ENCODE data around the gene TENT5C. TPM values are rescaled to one million over a fixed set of nuclear protein-coding genes. Genes with fewer than 3 reads are reported as not detected.
A peak's percentile ranks its signal among the peaks of the same experiment; 100 is the strongest.

Gene TENT5C
- polyA plus RNA-seq, 3 donors = 2.4 to 5.2 (median 2.7) TPM

DNA sequence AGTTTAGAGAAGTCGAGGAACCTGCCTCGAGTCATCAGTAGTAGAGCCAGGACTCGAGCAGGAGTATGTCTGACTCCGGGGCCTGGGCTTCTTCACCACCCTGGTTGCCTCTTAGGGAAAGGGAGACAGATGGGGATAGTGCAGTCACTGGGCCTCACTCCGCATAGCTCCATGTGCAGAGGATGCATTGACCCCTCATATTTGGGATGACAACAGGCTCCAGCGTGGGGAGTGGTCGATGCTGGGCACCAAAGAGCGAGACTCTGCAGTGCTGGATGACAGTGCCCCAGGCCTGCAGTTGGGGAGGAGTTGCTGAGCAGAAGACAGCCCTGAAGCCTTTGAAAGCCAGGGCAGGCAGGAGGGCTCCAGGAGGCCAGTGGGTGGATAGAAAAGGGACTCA is 20.8 kb upstream of the TENT5C start:
- no peak for DNase-seq (ENCODE audit: extremely low read depth in 1 of 11, low read depth in 9 of 11, low spot score in 4 of 11)

DNA sequence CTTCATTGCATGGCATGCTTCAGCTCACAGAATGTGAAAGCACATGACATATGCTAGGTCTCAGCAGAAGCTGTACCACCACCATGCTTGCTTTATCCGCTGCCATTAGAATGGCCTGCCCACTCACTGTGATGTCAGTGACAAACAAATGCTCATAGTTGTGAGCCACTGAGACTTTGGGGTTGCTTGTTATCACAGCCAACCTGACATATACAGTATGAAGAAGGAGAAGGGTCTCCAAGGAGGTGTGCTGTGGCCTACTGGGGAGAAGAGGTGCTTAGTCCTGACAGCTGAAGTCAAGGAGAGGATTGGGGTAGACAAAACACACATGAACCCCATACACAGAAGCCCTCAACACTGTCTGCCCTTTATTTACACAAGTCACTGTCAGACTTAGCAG is 19.5 kb upstream of the TENT5C start:
- no peak for DNase-seq (ENCODE audit: extremely low read depth in 1 of 11, low read depth in 9 of 11, low spot score in 4 of 11)

GRCh38 chr1:117586747-117587498 is 18.9 kb upstream of the TENT5C start:
- DNase-seq (ENCODE audit: extremely low read depth in 1 of 11, low read depth in 9 of 11, low spot score in 4 of 11) = no peak

GRCh38 chr1:117587499-117588356 is 18.1 kb upstream of the TENT5C start:
- no peak for DNase-seq (ENCODE audit: extremely low read depth in 1 of 11, low read depth in 9 of 11, low spot score in 4 of 11)

DNA sequence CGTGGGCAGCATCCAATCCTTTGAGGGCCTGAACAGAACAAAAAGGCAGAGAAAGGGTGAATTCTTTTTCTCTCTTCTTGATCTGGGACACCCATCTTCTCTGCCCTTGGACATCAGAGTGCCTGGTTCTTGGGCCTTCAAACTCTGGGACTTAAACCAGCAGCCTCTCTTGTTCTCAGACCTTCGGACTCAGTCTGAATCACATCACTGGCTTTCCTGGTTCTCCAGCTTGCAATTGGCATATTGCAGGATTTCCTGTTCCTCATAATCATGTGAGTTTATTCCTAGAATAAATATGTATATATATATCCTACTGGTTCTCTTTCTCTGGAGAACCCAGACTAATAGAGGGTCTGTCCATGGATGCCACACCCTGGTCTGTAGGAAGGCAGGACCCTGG is 16.3 kb upstream of the TENT5C start:
- no peak for DNase-seq (ENCODE audit: extremely low read depth in 1 of 11, low read depth in 9 of 11, low spot score in 4 of 11)

DNA sequence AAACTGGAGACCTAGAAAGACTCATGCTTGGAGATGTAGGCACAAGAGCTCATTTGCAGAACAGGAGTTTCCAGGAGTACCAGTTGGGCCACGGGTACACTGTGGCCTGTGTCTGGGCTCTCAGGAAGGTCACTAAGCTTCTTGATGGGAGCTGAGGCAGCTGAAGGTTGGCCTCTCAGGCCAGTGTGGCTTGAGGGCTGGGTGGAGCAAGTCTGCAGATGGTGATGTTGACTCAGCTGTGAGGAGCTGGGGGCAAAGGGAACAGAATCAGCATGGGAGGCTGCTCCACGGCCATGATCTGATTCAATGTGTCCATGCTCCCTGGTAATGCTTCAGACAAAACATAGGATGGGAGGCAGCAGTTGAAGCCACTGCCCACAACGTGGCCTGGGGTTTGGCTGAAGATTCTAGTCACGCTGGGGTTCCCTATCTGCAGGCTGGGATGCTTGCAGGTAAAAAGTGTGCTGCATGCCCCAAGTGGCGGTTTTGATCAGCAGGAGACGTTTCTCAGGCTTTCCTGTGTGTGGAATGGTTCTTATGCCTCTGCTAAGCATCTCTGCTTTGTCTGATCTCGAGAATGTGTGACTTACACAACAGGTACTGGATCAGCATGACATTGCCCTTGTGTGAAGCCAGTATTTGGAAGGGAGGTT is 15.4 kb upstream of the TENT5C start:
- no peak for DNase-seq (ENCODE audit: extremely low read depth in 1 of 11, low read depth in 9 of 11, low spot score in 4 of 11)

DNA sequence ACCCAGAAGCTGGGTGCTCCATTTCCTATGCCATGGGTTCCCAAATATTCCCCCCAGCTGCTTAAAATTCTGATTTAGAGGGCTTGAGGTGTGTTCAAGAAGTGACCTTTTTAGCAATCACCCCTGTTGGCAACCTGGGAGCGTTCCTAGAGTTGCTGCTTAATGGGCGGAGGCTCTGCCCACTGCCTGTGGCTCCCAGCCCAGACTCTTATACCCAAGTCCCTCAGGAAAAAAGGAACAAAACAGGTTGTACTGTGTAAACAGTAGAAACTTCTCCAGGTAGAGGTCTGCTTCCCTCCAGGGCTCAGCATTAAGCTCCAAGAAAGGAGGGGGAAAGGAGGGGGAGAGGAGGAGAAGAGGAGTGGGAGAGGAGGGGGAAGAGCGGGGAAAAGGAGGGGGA is 14.6 kb upstream of the TENT5C start:
- DNase-seq (ENCODE audit: extremely low read depth in 1 of 11, low read depth in 9 of 11, low spot score in 4 of 11) = no peak

DNA sequence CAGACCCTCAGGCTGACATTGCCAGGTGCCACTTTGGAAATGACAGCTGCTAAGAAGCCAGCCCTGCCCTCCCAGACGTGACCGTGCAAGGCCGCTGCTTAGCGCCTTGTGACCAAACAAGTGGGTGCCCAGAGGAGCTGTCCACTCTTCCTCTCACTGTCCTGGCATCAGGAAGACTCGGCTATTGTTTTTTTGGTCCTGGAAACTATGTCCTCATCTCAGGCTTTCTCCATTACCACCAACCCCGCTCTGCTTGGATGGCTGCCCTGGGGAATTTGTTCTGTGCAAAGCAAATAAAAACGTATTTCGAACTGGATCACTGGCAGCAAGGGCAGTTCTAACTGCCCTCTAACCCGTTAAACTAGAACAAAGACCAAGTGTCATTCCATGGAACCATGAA is 13.7 kb upstream of the TENT5C start:
- no peak for DNase-seq (ENCODE audit: extremely low read depth in 1 of 11, low read depth in 9 of 11, low spot score in 4 of 11)

DNA sequence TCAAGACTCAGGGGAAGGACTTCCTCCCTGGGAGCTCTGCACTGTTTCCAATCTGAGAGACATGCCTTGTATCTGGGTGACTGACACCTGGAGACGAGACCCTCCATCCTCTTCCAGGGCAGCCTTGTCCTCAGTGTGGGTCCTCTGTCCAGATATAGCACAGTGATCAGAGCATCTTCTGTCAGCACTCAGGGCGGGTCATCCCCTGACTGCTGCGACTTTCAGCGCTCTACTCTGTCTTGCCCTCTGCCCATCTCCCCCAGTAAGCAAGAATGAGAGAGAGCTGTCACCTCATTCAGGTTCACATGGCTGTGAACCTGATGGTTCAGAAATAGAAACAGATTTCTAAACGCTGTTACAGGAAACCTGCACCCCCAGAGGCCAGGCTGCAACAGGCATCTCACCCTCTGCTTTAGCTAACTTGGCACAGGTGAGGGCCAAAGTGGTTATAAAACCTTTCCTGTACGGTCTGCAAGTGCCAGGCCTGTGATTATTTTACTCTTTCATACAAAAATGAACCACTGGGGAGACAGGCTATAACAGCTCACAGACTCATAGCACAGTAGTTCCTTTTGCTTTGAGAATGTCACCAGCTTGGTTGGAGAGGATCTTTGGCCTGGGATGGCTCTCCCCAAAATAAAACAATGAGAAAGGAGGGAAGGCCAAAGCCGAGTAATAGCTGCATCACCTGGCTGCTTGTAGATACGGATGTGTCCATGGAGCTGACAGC is 11.4 kb upstream of the TENT5C start:
- no peak for DNase-seq (ENCODE audit: extremely low read depth in 1 of 11, low read depth in 9 of 11, low spot score in 4 of 11)

DNA sequence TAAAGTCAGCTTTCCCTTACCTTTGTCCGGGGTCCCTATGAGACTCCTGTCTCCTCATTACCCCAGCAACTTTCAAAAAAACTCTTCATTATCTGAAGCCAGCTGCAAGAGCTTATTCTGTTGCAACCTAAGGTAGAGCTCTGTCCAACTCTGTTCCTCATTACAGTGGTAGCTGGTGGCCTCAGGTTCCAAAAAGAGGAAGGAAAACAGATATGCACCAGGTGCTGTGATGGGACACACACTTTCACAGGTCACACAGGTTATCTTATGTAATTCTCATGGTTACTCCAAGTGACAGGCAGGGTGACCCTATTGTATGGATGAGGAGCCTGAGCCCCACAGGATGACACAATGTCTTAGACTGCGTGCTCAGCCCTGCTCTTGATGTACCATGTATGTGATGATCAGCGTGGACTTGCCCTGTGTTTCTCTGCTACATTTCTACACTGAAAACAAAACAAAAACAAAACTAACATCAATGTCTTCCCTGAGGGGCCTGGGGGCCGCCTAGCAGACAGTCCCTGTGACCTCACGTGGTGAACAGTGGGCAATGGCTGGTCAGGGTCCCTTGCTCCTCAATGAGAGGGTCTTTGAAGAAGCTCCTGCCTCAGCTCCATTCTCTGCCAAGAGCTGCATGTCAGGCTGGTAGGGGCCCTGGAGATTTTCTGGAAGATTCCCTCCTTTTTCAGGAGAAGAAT is 9.7 kb upstream of the TENT5C start:
- DNase-seq (ENCODE audit: extremely low read depth in 1 of 11, low read depth in 9 of 11, low spot score in 4 of 11) = no peak

DNA sequence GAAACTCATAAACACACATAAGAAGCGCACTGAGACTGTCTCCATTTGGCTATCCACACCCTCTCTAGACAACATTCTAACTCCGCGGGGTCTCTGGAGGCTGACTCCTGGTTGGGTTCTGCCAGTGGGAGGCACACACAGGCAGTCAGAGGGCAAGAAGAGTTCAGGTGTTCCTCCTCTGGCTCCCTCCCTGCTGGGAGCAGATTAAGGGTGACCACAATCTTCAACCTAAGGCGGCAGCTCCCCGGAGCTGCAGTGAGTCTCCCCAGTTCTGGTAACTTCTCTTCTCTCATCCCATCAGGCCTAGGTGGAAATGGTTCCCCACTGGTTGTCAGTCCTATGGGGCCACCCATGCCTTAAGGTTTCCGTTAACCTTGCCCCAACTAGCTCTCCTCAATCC is 7.4 kb upstream of the TENT5C start:
- no peak for DNase-seq (ENCODE audit: extremely low read depth in 1 of 11, low read depth in 9 of 11, low spot score in 4 of 11)

- DNase-seq (ENCODE audit: extremely low read depth in 1 of 11, low read depth in 9 of 11, low spot score in 4 of 11) = no peak
Measured at GRCh38 chr1:117599286-117600221, 6.3 kb upstream of the TENT5C start.

DNA sequence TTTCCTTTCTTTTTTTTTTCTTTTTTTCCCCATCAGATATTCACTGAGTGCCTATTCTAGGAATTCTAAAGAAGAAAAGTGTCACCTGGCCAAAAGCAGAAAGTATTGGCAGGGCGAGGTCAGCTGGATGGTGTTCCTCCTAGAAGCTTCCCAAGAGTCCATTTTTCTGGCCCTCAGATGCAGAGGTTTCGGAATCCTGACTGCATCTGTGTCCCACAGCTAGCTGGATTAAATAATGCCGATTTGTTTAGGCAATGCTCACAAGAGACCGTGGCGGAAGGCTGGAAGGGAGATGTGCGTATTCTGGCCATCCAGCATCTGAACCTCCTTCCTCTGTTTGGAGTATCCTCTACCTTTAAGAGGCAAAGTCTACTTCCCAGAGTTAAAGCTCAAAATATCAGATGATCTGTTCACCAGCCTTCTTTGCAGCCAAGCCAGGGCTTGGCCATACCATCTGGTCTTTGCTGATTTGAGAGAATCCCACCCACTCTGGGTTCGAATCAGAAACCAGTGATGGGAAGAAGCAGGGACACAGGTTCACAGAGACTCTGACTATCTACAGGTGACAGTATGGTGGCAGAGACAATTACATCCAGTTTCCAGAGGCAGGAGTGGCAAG is 5.4 kb upstream of the TENT5C start:
- no peak for DNase-seq (ENCODE audit: extremely low read depth in 1 of 11, low read depth in 9 of 11, low spot score in 4 of 11)

DNA sequence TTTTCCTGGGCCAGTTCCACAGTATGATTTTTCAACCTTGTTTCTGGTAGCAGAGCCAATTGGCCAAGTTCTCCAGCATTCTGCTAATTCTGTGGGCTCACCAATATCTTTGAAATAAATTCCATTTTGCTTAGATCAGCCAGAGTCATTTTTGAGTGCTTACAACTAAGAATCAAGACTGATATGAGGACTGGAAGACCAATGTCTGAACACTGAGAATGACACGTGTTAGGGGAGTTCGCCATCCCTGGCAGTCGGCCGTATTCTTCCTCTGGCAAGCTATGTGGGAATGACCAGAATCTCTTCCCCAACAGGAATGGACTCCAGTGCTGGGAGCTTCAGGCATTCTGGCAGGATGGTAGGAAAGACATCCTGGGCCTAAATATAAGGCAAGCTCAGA is 4.9 kb upstream of the TENT5C start:
- no peak for DNase-seq (ENCODE audit: extremely low read depth in 1 of 11, low read depth in 9 of 11, low spot score in 4 of 11)

DNA sequence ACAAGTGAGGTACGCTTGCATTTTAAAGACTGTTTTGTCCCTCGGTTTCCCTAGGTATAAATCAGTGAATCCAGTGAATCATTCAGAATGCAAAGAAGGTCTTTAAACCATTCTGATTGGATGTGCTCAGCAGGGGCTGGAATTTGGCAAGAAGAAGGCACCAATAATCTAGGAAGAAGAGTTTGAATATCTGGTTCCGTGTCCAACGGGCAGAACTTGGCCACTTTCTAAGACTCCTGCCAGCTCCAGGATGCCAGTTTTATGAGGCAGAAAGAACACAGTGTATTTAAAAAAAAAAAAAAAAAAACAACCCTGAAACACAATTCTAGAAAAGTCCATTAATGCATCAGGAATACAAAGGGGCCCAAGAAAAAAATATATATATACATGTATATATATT is 3.0 kb upstream of the TENT5C start:
- no peak for DNase-seq (ENCODE audit: extremely low read depth in 1 of 11, low read depth in 9 of 11, low spot score in 4 of 11)

- peak in 3 of 11 donors; percentile 21 to 39 (median 32) for DNase-seq (ENCODE audit: extremely low read depth in 1 of 11, low read depth in 9 of 11, low spot score in 4 of 11)
Measured at GRCh38 chr1:117605164-117605773, 579 bp upstream of the TENT5C start.
